Activated B cell treated with CpG ODN at 0.5 μM for 24 hours (primary cell): ENCODE results near the gene PCGF1. TPM values are rescaled to one million over a fixed set of nuclear protein-coding genes. Genes with fewer than 3 reads are reported as not detected.

ENCODE experiments used
- ATAC-seq: fragments of 200-7000 bp; cut with Tn5 transposase; one replicate; pipeline ENCODE4 v1.10.0; 2021; ENCODE audit warnings: low read depth, mild to moderate bottlenecking, moderate library complexity
- CTCF ChIA-PET: fragments of 350-600 bp; sonication (Branson Sonifier 250); formaldehyde crosslinking; loops from one replicate; lab custom pipeline; 2021; ENCODE audit warnings: antibody characterized with exemption; lab: Charles Lee
- POLR2A ChIA-PET: fragments of 350-600 bp; sonication (Branson Sonifier 250); formaldehyde crosslinking; loops from one replicate; lab custom pipeline; 2021; ENCODE audit warnings: antibody characterized with exemption; lab: Charles Lee
- DNase-seq: peaks from one replicate; pipeline ENCODE4 v3.0.0; 2022
- H3K27ac Mint-ChIP-seq: one replicate; pipeline ENCODE4 v1.8.0; 2020; ENCODE audit warnings: mixed read lengths
- H3K27me3 Mint-ChIP-seq: one replicate; pipeline ENCODE4 v1.8.0; 2021; ENCODE audit warnings: mixed read lengths
- H3K36me3 Mint-ChIP-seq: one replicate; pipeline ENCODE4 v1.8.0; 2021; ENCODE audit warnings: low read depth, mixed read lengths
- H3K4me1 Mint-ChIP-seq: one replicate; pipeline ENCODE4 v1.8.0; 2021; ENCODE audit warnings: mixed read lengths
- H3K4me3 Mint-ChIP-seq: one replicate; pipeline ENCODE4 v1.8.0; 2020; ENCODE audit warnings: mild to moderate bottlenecking, mixed read lengths
- H3K9me3 Mint-ChIP-seq: one replicate; pipeline ENCODE4 v1.8.0; 2020; ENCODE audit warnings: mixed read lengths
- intact Hi-C: fragments of 100-400 bp; cut with micrococcal nuclease; formaldehyde crosslinking; loops from one replicate; pipeline ENCODE4 v1.15.1; 2024
- total RNA-seq: library from RNA; stranded (reverse); gene quantifications from 2 replicates; pipeline ENCODE4 v1.2.3, GENCODE V29; 2022
- TF ChIP-seq, protein P1 (sequence below): fragments of 200-600 bp; IDR thresholded peaks from one replicate; pipeline ENCODE4 v1.8.0; 2022; ENCODE audit warnings: antibody characterized with exemption, mild to moderate bottlenecking

PCGF1 gene
- total RNA-seq, 1 donor from 2014 or later: 34.7 TPM

DNA sequence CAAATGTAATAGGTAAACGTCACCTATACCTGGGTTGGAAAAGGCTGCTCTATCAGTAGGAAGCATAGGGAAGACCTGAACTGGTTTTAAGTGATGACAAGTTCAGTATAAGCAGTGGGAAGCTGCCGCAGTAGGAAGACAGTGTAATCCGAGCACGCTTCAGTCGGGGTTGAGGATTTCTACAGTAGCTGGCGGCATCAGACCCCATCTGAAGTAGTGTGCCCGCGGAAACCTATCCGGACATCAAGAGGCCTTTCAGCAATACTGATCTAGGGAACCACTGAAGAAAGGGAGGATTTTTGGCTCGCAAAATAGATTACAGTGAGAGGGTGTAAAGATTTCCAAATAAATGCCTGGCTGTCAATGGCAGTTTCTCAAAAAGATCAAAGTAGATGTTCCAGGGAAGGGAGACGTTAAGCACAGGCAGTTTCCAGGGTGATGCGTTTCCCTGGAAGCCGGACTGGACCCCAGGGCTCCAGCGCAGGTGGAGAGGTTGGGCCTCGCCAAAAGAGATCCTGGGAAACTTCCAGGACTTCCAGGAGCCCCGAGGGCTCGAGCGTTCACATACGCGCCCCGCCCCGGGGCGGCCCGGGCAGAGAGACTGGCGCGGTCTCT lies 40.9 kb upstream of the PCGF1 start:
- TF ChIP-seq, protein P1, sequence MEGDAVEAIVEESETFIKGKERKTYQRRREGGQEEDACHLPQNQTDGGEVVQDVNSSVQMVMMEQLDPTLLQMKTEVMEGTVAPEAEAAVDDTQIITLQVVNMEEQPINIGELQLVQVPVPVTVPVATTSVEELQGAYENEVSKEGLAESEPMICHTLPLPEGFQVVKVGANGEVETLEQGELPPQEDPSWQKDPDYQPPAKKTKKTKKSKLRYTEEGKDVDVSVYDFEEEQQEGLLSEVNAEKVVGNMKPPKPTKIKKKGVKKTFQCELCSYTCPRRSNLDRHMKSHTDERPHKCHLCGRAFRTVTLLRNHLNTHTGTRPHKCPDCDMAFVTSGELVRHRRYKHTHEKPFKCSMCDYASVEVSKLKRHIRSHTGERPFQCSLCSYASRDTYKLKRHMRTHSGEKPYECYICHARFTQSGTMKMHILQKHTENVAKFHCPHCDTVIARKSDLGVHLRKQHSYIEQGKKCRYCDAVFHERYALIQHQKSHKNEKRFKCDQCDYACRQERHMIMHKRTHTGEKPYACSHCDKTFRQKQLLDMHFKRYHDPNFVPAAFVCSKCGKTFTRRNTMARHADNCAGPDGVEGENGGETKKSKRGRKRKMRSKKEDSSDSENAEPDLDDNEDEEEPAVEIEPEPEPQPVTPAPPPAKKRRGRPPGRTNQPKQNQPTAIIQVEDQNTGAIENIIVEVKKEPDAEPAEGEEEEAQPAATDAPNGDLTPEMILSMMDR: no peak
- Mint-ChIP-seq H3K4me1 (peaks cover 24% of the 10 kb centered on the region), H3K36me3 (no peaks in the 10 kb centered on the region), H3K4me3 (peak overlapping the region; percentile 75), H3K27ac (no peak overlapping the region), H3K27me3 (peaks cover 19% of the 10 kb centered on the region), H3K9me3 (no peaks in the 10 kb centered on the region)
- intact Hi-C loops: no loop called here
- DNase-seq: no peak
- CTCF ChIA-PET: no interaction called here
- ATAC-seq: no peak
- POLR2A ChIA-PET: interaction anchor here (1.4 kb wide), 1 partner anchor 18 kb away, joined by 5 read pairs; the partner anchor contains the start of genes AUP1 and HTRA2

GRCh38 chr2:74546004-74546403 lies 38.5 kb upstream of the PCGF1 start:
- Mint-ChIP-seq H3K27me3 (peaks cover 19% of the 10 kb centered on the region), H3K4me3 (no peak overlapping the region), H3K27ac (no peak overlapping the region), H3K9me3 (no peaks in the 10 kb centered on the region), H3K36me3 (no peaks in the 10 kb centered on the region), H3K4me1 (peaks cover 13% of the 10 kb centered on the region)
- POLR2A ChIA-PET: no interaction called here
- no peak for ATAC-seq
- TF ChIP-seq, protein P1: no peak
- CTCF ChIA-PET: interaction anchor here (1.4 to 2.4 kb wide), 3 partner anchors 39 to 50 kb away, joined by 3 to 8 read pairs (median 5); partner anchors contain the start of gene PCGF1
- DNase-seq: no peak
- intact Hi-C loops: no loop called here

- DNase-seq (no peak), ATAC-seq (no peak)
- no peak overlapping the region for H3K27ac Mint-ChIP-seq
- no peaks in the 10 kb centered on the region for H3K36me3 Mint-ChIP-seq
- H3K27me3 Mint-ChIP-seq: peaks cover 14% of the 10 kb centered on the region
- H3K9me3 Mint-ChIP-seq: no peaks in the 10 kb centered on the region
- ChIA-PET POLR2A (interaction anchor here (0.8 to 1.1 kb wide), 3 partner anchors 13 to 62 kb away, joined by 3 to 4 read pairs (median 3); partner anchors contain the start of genes CCDC142 and TTC31), CTCF (interaction anchor here (1.1 to 2.7 kb wide), 9 partner anchors 15 to 62 kb away, joined by 3 to 14 read pairs (median 5); partner anchors contain the start of genes CCDC142, PCGF1 and TTC31)
- intact Hi-C loops: loop anchor here (1.0 kb wide), 1 partner anchor 61 kb away; the partner anchor contains the start of gene TTC31
- no peak overlapping the region for H3K4me3 Mint-ChIP-seq
- TF ChIP-seq, protein P1: no peak
- peaks cover 19% of the 10 kb centered on the region for H3K4me1 Mint-ChIP-seq
Measured at GRCh38 chr2:74544634-74545033, 37.1 kb upstream of the PCGF1 start.

DNA sequence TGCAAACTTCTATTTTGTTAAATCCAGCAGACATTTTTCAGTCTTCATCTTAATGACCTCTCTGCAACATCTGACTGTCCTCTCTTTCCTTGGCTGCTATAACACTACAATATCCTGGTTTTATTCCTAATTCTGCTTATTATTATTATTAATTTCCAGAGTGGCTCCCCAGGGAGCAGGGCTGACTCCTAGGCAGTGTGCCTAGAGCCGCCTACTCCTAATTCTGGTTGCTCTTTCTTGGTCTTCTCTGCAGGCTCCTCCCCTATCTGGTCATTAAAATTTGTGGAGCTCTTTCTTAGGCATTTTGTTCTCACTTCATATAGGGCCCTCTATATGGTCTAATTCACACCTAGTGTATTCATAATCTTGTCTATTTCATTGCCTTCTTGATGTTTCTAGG lies 35.5 kb upstream of the PCGF1 start:
- ChIA-PET CTCF (interaction anchor here (2.7 kb wide), 1 partner anchor 60 kb away, joined by 14 read pairs; the partner anchor contains the start of genes CCDC142 and TTC31), POLR2A (interaction anchor here (0.7 to 0.9 kb wide), 2 partner anchors 12 to 40 kb away, joined by 3 to 9 read pairs; no protein-coding TSS in a partner anchor)
- TF ChIP-seq, protein P1: no peak
- intact Hi-C loops: no loop called here
- H3K4me1 Mint-ChIP-seq: peaks cover 23% of the 10 kb centered on the region
- ATAC-seq: no peak
- no peak overlapping the region for H3K27ac Mint-ChIP-seq
- DNase-seq: no peak
- no peak overlapping the region for H3K4me3 Mint-ChIP-seq
- H3K9me3 Mint-ChIP-seq: peaks cover 2% of the 10 kb centered on the region
- peaks cover 6% of the 10 kb centered on the region for H3K27me3 Mint-ChIP-seq
- H3K36me3 Mint-ChIP-seq: no peaks in the 10 kb centered on the region

- CTCF ChIA-PET: interaction anchor here (1.9 kb wide), 1 partner anchor 33 kb away, joined by 5 read pairs; the partner anchor contains the start of gene PCGF1
- Mint-ChIP-seq H3K27me3 (no peaks in the 10 kb centered on the region), H3K4me3 (no peak overlapping the region), H3K27ac (no peak overlapping the region), H3K36me3 (no peaks in the 10 kb centered on the region), H3K4me1 (peaks cover 31% of the 10 kb centered on the region), H3K9me3 (peaks cover 2% of the 10 kb centered on the region)
- intact Hi-C loops: no loop called here
- TF ChIP-seq, protein P1: no peak
- ATAC-seq: no peak
- POLR2A ChIA-PET: interaction anchor here (0.9 to 2.3 kb wide), 4 partner anchors 12 to 33 kb away, joined by 3 to 20 read pairs (median 8); partner anchors contain the start of genes LOXL3 and PCGF1
- no peak for DNase-seq
Measured at GRCh38 chr2:74540291-74540690, 32.8 kb upstream of the PCGF1 start.
